Astrocyte (in vitro differentiated cells and primary cell): ENCODE data around the gene SETD1A. TPM values are rescaled to one million over a fixed set of nuclear protein-coding genes. Genes with fewer than 3 reads are reported as not detected.

ENCODE experiments used
- DNase-seq: peaks from one replicate; pipeline ENCODE4 v3.0.0-alpha.2; 2010; ENCODE audit warnings: low read depth
- FAIRE-seq: peaks from 2 replicates; lab custom pipeline; 2011; peaks lifted over from hg19 to GRCh38; lab: Jason Lieb, UNC
- H2AFZ ChIP-seq: 2 replicates; pipeline ENCODE4 v1.6.0; 2012; ENCODE audit warnings: low read depth, low read length, inconsistent platforms
- H3K27ac ChIP-seq: 2 replicates; pipeline ENCODE4 v1.5.1; 2011; ENCODE audit warnings: low read depth, low read length, inconsistent platforms
- H3K27me3 ChIP-seq: 2 replicates; pipeline ENCODE4 v1.6.0; 2011; ENCODE audit warnings: low read length, inconsistent platforms; ENCODE audit not compliant: insufficient read depth
- H3K36me3 ChIP-seq: 2 replicates; pipeline ENCODE4 v1.5.1; 2011; ENCODE audit warnings: low read length, inconsistent platforms; ENCODE audit not compliant: insufficient read depth
- H3K4me1 ChIP-seq: 2 replicates; pipeline ENCODE4 v1.5.1; 2011; ENCODE audit warnings: low read length, inconsistent platforms; ENCODE audit not compliant: insufficient read depth
- H3K4me2 ChIP-seq: 2 replicates; pipeline ENCODE4 v1.6.0; 2012; ENCODE audit warnings: low read length, inconsistent platforms
- H3K4me3 ChIP-seq: 2 replicates; pipeline ENCODE4 v1.5.1; 2011; ENCODE audit warnings: low read depth, mild to moderate bottlenecking, low read length, inconsistent platforms; ENCODE audit not compliant: insufficient read depth
- H3K79me2 ChIP-seq: 2 replicates; pipeline ENCODE4 v1.6.0; 2012; ENCODE audit warnings: mild to moderate bottlenecking, low read length, inconsistent platforms; ENCODE audit not compliant: insufficient read depth
- H3K9ac ChIP-seq: 2 replicates; pipeline ENCODE4 v1.6.0; 2012; ENCODE audit warnings: mild to moderate bottlenecking, low read length, inconsistent platforms
- H3K9me3 ChIP-seq: 2 replicates; pipeline ENCODE4 v1.5.1; 2012; ENCODE audit warnings: low read depth, mild to moderate bottlenecking, low read length, inconsistent platforms; ENCODE audit not compliant: insufficient read depth
- H4K20me1 ChIP-seq: 2 replicates; pipeline ENCODE4 v1.6.0; 2012; ENCODE audit warnings: low read length, inconsistent platforms; ENCODE audit not compliant: insufficient read depth
- H3K27ac Mint-ChIP-seq: one replicate; pipeline ENCODE4 v1.8.0; 2021; ENCODE audit warnings: mild to moderate bottlenecking, mixed read lengths; ENCODE audit not compliant: unreplicated experiment
- H3K27me3 Mint-ChIP-seq: one replicate; pipeline ENCODE4 v1.8.0; 2021; ENCODE audit warnings: low read depth, mixed read lengths; ENCODE audit not compliant: unreplicated experiment
- H3K36me3 Mint-ChIP-seq: one replicate; pipeline ENCODE4 v1.8.0; 2021; ENCODE audit warnings: low read depth, mixed read lengths; ENCODE audit not compliant: unreplicated experiment
- H3K4me1 Mint-ChIP-seq: one replicate; pipeline ENCODE4 v1.8.0; 2021; ENCODE audit warnings: low read depth, mixed read lengths; ENCODE audit not compliant: unreplicated experiment
- H3K4me3 Mint-ChIP-seq: one replicate; pipeline ENCODE4 v1.8.0; 2021; ENCODE audit warnings: mild to moderate bottlenecking, moderate library complexity, mixed read lengths; ENCODE audit not compliant: unreplicated experiment
- H3K9me3 Mint-ChIP-seq: one replicate; pipeline ENCODE4 v1.8.0; 2021; ENCODE audit warnings: mild to moderate bottlenecking, mixed read lengths; ENCODE audit not compliant: unreplicated experiment
- EZH2 ChIP-seq: IDR thresholded peaks from 2 replicates; pipeline ENCODE4 v1.6.1; 2012; ENCODE audit warnings: mild to moderate bottlenecking, low read length, inconsistent platforms; ENCODE audit not compliant: insufficient read depth
- total RNA-seq: library from RNA; stranded (reverse); gene quantifications from 2 replicates; pipeline ENCODE4 v1.2.1, GENCODE V29; 2021
- TF ChIP-seq, protein P1 (sequence below): IDR thresholded peaks from 2 replicates; pipeline ENCODE4 v1.5.1; 2011; ENCODE audit warnings: low read depth, mild to moderate bottlenecking, inconsistent platforms, low read length, moderate library complexity; ENCODE audit not compliant: insufficient read depth

SETD1A gene
- total RNA-seq, 1 donor from 2014 or later: 18.7 TPM

DNA sequence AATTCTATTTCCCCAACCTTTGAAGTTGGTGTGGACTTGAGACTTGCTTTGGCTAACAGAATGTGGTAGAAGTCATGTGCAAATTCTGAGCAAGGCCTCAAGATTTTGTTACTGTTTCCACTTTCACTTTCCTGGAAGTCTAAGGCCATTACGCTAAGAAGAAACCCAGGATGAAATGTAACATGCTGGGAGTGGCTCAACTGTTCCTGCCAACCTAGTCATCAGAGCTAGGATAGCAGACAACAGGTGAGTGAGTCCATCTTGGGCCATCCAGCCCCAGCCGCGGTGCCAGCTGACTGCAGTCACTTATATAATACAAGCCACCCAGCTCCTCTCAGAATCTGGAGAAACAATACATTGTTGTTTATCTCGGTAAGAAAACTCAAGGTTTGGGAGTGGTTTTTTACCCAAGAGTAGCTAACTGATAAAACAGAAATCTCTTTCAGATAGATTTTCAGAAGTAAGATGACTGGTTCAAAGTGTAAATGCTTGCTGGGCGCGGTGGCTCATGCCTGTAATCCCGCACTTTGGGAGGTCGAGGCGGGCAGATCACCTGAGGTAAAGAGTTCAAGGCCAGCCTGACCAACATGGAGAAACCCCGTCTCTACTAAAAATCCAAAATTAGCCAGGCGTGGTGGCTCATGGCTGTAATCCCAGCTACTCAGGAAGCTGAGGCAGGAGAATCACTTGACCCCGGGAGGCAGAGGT is 65.1 kb downstream of the SETD1A start:
- Histone ChIP-seq H3K9ac (no peak overlapping the region), H2AFZ (no peak overlapping the region), H3K4me1 (no peaks in the 10 kb centered on the region), H3K79me2 (no peaks in the 10 kb centered on the region), H3K27ac (no peak overlapping the region), H4K20me1 (no peaks in the 10 kb centered on the region), H3K36me3 (no peaks in the 10 kb centered on the region), H3K4me3 (no peak overlapping the region), H3K4me2 (no peak overlapping the region), H3K27me3 (no peaks in the 10 kb centered on the region), H3K9me3 (no peaks in the 10 kb centered on the region)
- H3K9me3 Mint-ChIP-seq: no peaks in the 10 kb centered on the region
- no peak overlapping the region for H3K4me3 Mint-ChIP-seq
- TF ChIP-seq EZH2: no peak
- TF ChIP-seq, protein P1, sequence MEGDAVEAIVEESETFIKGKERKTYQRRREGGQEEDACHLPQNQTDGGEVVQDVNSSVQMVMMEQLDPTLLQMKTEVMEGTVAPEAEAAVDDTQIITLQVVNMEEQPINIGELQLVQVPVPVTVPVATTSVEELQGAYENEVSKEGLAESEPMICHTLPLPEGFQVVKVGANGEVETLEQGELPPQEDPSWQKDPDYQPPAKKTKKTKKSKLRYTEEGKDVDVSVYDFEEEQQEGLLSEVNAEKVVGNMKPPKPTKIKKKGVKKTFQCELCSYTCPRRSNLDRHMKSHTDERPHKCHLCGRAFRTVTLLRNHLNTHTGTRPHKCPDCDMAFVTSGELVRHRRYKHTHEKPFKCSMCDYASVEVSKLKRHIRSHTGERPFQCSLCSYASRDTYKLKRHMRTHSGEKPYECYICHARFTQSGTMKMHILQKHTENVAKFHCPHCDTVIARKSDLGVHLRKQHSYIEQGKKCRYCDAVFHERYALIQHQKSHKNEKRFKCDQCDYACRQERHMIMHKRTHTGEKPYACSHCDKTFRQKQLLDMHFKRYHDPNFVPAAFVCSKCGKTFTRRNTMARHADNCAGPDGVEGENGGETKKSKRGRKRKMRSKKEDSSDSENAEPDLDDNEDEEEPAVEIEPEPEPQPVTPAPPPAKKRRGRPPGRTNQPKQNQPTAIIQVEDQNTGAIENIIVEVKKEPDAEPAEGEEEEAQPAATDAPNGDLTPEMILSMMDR: no peak
- DNase-seq: no peak
- no peaks in the 10 kb centered on the region for H3K36me3 Mint-ChIP-seq
- no peak overlapping the region for H3K27ac Mint-ChIP-seq
- no peaks in the 10 kb centered on the region for H3K27me3 Mint-ChIP-seq
- no peak for FAIRE-seq
- H3K4me1 Mint-ChIP-seq: peaks cover 5% of the 10 kb centered on the region

DNA sequence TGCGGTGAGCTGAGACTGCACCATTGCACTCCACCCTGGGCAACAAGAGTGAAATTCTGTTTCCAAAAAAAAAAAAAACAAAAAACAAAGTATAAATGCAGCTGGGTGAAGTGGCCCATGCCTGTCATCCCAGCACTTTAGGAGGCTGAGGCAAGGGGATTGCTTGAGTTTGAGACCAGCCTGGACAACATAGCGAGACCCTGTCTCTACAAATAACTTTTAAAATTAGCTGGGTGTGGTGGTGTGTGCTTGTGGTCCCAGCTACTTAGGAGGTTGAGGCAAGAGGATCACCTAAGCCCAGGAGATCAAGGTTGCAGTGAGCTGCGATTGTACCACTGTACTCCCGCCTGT is 65.7 kb downstream of the SETD1A start:
- H3K4me1 Mint-ChIP-seq: peaks cover 5% of the 10 kb centered on the region
- Histone ChIP-seq H3K36me3 (no peaks in the 10 kb centered on the region), H2AFZ (no peak overlapping the region), H3K27ac (no peak overlapping the region), H3K4me3 (no peak overlapping the region), H4K20me1 (no peaks in the 10 kb centered on the region), H3K4me2 (no peak overlapping the region), H3K27me3 (no peaks in the 10 kb centered on the region), H3K9ac (no peak overlapping the region), H3K9me3 (no peaks in the 10 kb centered on the region), H3K79me2 (no peaks in the 10 kb centered on the region), H3K4me1 (no peaks in the 10 kb centered on the region)
- H3K4me3 Mint-ChIP-seq: no peak overlapping the region
- H3K36me3 Mint-ChIP-seq: no peaks in the 10 kb centered on the region
- no peak for FAIRE-seq
- H3K27me3 Mint-ChIP-seq: no peaks in the 10 kb centered on the region
- H3K27ac Mint-ChIP-seq: no peak overlapping the region
- DNase-seq: no peak
- H3K9me3 Mint-ChIP-seq: no peaks in the 10 kb centered on the region
- no peak for TF ChIP-seq EZH2
- TF ChIP-seq, protein P1: no peak

DNA sequence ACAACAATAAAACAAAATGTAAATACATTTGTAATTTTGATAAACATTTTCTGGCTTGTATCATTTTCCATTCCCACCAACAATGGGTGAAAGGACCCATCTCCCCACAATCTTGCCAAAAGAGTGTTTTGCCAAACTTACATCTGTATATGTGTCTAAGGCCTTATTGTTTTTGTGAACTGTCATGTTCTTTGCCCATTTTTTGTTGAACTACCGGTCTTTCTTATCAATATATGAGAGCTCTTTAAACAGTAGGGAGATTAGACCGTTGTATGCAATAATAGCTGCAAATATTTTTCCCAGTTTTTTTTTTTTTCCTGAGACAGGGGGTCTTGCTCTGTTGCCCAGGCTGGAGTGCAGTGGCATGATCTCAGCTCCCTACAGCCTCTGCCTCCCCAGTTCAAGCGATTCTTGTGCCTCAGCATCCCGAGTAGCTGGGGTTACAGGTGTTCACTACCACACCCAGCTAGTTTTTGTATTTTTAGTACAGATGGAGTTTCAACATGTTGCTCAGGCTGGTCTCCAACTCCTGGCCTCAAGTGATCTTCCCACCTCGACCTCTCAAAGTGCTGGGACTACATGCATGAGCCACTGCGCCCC is 66.2 kb downstream of the SETD1A start:
- Histone ChIP-seq H3K4me2 (no peak overlapping the region), H3K27ac (no peak overlapping the region), H3K4me1 (no peaks in the 10 kb centered on the region), H3K36me3 (no peaks in the 10 kb centered on the region), H3K9ac (no peak overlapping the region), H3K27me3 (no peaks in the 10 kb centered on the region), H3K79me2 (no peaks in the 10 kb centered on the region), H3K9me3 (no peaks in the 10 kb centered on the region), H2AFZ (no peak overlapping the region), H3K4me3 (no peak overlapping the region), H4K20me1 (no peaks in the 10 kb centered on the region)
- Mint-ChIP-seq H3K27ac (no peak overlapping the region), H3K9me3 (no peaks in the 10 kb centered on the region), H3K4me3 (peak overlapping the region; percentile 17), H3K27me3 (no peaks in the 10 kb centered on the region), H3K36me3 (no peaks in the 10 kb centered on the region), H3K4me1 (peaks cover 5% of the 10 kb centered on the region)
- TF ChIP-seq, protein P1: no peak
- no peak for TF ChIP-seq EZH2
- no peak for DNase-seq
- no peak for FAIRE-seq
